ENCODE data around the gene U2AF1L4.

U2AF1L4 gene

GRCh38 chr19:35712567-35713505 is 32.4 kb downstream of the U2AF1L4 start:
- Histone ChIP-seq H3K4me3 (no peak overlapping the region), H3K27ac (no peak overlapping the region)
- no peak for DNase-seq (ENCODE audit: low spot score)
- no peak for TF ChIP-seq CTCF (IDR thresholded peaks at IDR 0.05)

- no peak for TF ChIP-seq CTCF (IDR thresholded peaks at IDR 0.05)
- H3K4me3 ChIP-seq, result no peak overlapping the region
- DNase-seq (ENCODE audit: low spot score), result no peak
- H3K27ac ChIP-seq, result no peak overlapping the region
Measured at GRCh38 chr19:35710784-35711723, 34.2 kb downstream of the U2AF1L4 start.

- no peak overlapping the region for H3K4me3 ChIP-seq
- no peak for DNase-seq (ENCODE audit: low spot score)
- no peak overlapping the region for H3K27ac ChIP-seq
- TF ChIP-seq CTCF (IDR thresholded peaks at IDR 0.05), result no peak
Measured at GRCh38 chr19:35708391-35708790, 36.8 kb downstream of the U2AF1L4 start.

GRCh38 chr19:35704218-35704617 is 41.0 kb downstream of the U2AF1L4 start, which contains the start of gene ZBTB32:
Gene ZBTB32, plus strand, starts transcription at chr19:35704558. Its CDS starts 10,069 bp downstream, at chr19:35714627.
- Histone ChIP-seq H3K4me3 (no peak within 1 kb of the TSS), H3K27ac (no peak within 1 kb of the TSS)
- DNase-seq (ENCODE audit: low spot score), result no peak
- no peak for TF ChIP-seq CTCF (IDR thresholded peaks at IDR 0.05)

GRCh38 chr19:35703343-35703742 is 41.9 kb downstream of the U2AF1L4 start:
- no peak for DNase-seq (ENCODE audit: low spot score)
- H3K27ac ChIP-seq, result no peak overlapping the region
- H3K4me3 ChIP-seq, result no peak overlapping the region
- TF ChIP-seq CTCF (IDR thresholded peaks at IDR 0.05), result no peak

GRCh38 chr19:35702223-35703012 is 42.8 kb downstream of the U2AF1L4 start:
- DNase-seq (ENCODE audit: low spot score), result peak; percentile 95
- Histone ChIP-seq H3K4me3 (peak overlapping the region; percentile 72), H3K27ac (peak overlapping the region in 1 of 2 donors; percentile 12)
- no peak for TF ChIP-seq CTCF (IDR thresholded peaks at IDR 0.05)
